ENCODE results near the gene PANX2. TPM values are rescaled to one million over a fixed set of nuclear protein-coding genes. Genes with fewer than 3 reads are reported as not detected.
A peak's percentile ranks its signal among the peaks of the same experiment; 100 is the strongest.

PANX2 gene
- total RNA-seq, 1 donor from 2014 or later = 3.0 TPM

GRCh38 chr22:50139843-50140415, 30.6 kb upstream of the PANX2 start:
- Mint-ChIP-seq H3K4me1 (ENCODE audit: unreplicated experiment) (peaks cover 13% of the 10 kb centered on the region), H3K9me3 (no peaks in the 10 kb centered on the region), H3K27me3 (peaks cover 8% of the 10 kb centered on the region), H3K27ac (no peak overlapping the region), H3K4me3 (no peak overlapping the region), H3K36me3 (no peaks in the 10 kb centered on the region)
- TF ChIP-seq CTCF (conservative IDR thresholded peaks at IDR 0.05) = no peak
- no peak for DNase-seq (ENCODE audit: extremely low spot score, unreplicated experiment)

DNA sequence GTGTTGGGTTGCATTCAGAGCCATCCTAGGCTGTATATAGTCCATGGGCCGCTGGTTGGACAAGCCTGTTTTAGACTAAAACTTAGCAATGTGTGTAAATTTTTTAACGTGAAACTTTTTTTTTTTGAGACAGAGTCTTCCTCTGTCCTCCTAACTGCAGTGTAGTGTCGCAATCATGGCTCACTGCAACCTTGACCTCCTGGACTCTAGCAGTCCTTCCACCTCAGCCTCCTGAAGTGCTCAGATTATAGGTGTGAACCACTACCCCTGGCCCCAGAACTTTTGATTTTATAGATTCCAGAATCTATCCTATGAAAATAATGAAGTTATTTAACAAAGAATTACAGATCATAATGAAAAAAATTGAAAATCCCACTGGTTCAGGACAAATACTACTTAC, 29.9 kb upstream of the PANX2 start:
- Mint-ChIP-seq H3K36me3 (no peaks in the 10 kb centered on the region), H3K27me3 (peaks cover 12% of the 10 kb centered on the region), H3K4me3 (no peak overlapping the region), H3K27ac (no peak overlapping the region), H3K9me3 (no peaks in the 10 kb centered on the region), H3K4me1 (ENCODE audit: unreplicated experiment) (peaks cover 17% of the 10 kb centered on the region)
- no peak for TF ChIP-seq CTCF (conservative IDR thresholded peaks at IDR 0.05)
- DNase-seq (ENCODE audit: extremely low spot score, unreplicated experiment) = no peak

GRCh38 chr22:50141462-50141861, 29.1 kb upstream of the PANX2 start:
- Mint-ChIP-seq H3K27me3 (peaks cover 12% of the 10 kb centered on the region), H3K4me1 (ENCODE audit: unreplicated experiment) (peaks cover 21% of the 10 kb centered on the region), H3K36me3 (no peaks in the 10 kb centered on the region), H3K9me3 (no peaks in the 10 kb centered on the region), H3K4me3 (no peak overlapping the region), H3K27ac (no peak overlapping the region)
- no peak for TF ChIP-seq CTCF (conservative IDR thresholded peaks at IDR 0.05)
- no peak for DNase-seq (ENCODE audit: extremely low spot score, unreplicated experiment)

DNA sequence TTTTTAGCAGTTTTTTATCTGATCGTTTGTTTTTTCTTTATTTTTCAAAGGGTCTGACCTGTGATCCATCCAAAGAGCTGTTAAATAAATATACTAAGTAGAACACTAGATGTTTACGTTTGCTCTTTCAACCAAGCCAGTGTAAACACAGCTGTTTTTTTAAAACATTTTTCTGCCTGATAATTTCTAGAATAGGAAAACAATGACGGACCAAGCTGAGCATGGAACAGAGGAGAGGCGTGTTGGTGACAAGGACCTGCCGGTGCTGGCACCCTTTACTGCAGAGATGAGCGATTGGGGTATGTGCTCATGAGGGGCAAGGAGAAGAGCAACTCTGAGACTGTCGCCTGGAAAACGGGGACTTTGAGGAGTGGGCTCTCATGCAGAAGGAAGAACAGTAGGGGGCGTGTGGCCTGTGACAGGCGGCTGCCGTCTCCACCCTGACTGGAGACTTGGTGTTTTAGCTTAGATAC, 28.6 kb upstream of the PANX2 start:
- peaks cover 12% of the 10 kb centered on the region for H3K27me3 Mint-ChIP-seq
- H3K36me3 Mint-ChIP-seq = no peaks in the 10 kb centered on the region
- no peak for DNase-seq (ENCODE audit: extremely low spot score, unreplicated experiment)
- H3K4me3 Mint-ChIP-seq = no peak overlapping the region
- H3K9me3 Mint-ChIP-seq = no peaks in the 10 kb centered on the region
- peak; percentile 65 for TF ChIP-seq CTCF (conservative IDR thresholded peaks at IDR 0.05)
- no peak overlapping the region for H3K27ac Mint-ChIP-seq
- peaks cover 22% of the 10 kb centered on the region for H3K4me1 Mint-ChIP-seq (ENCODE audit: unreplicated experiment)

DNA sequence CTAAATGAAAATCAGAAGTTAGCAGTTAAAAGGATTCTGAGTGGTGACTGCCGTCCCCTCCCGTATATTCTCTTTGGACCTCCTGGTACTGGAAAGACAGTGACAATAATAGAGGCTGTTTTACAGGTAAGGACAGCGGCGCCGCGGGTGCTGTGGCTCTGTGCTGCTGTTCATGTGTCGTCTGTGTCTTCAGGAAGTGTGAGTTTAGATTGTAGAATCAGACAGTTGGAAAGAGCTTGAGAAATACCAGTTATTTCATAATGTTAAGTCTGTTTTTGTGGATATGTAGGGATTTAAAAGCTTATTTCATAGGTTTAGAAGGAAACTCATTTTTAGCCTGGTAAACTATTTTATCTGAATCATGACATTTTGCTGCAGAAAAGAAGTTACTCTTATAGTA, 27.4 kb upstream of the PANX2 start:
- TF ChIP-seq CTCF (conservative IDR thresholded peaks at IDR 0.05) = no peak
- Mint-ChIP-seq H3K27ac (no peak overlapping the region), H3K4me3 (no peak overlapping the region), H3K36me3 (no peaks in the 10 kb centered on the region), H3K27me3 (peaks cover 12% of the 10 kb centered on the region), H3K4me1 (ENCODE audit: unreplicated experiment) (peaks cover 23% of the 10 kb centered on the region), H3K9me3 (no peaks in the 10 kb centered on the region)
- DNase-seq (ENCODE audit: extremely low spot score, unreplicated experiment) = no peak

Measured in type B pancreatic cell (in vitro differentiated cells).